Measurements from ENCODE around the gene KCNK5.

Gene KCNK5

DNA sequence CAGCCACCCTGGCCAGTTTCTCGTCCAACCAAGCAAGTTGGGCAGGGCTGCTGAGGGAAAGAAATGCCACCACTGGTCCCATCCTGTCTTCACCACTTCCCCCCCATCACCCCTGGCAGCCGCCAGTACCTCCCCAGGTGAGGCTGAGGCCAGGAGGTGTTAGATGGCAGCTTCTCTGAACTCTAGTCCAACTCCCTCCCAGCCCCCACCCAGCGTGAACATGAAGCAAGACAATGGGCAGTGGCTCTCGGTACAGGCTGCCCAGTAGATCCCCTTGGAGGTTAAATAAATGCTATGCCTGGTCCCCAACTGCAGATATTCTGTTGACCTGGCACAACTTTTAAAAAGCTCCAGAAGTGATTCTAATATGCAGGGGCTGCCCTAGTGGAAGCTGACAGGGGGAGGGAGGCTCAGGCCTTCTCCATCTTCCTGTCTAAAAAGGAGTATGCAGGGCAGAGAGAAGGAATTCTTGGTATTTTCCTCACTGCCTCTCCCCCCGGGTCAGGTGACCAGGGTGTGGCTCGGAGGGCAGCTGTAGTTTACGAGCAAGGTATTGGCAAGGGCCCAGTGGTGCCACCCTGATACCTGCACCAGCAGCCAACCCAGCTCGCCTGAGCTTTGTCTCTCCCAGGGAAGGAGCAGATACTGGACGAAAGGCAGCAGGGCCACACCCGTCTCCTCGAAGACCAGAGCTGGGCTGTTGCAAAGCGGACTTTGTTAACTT lies 25.7 kb downstream of the KCNK5 start:
- no peak overlapping the region for H3K4me3 ChIP-seq (ENCODE audit: low read depth, low read length)
- DNase-seq (ENCODE audit: low read depth, low spot score): no peak
- TF ChIP-seq CTCF (IDR thresholded peaks at IDR 0.05; ENCODE audit: insufficient read depth, low read length, missing control alignments): no peak
- ChIA-PET CTCF (no interaction called here), POLR2A (no interaction called here)

- no peak for DNase-seq (ENCODE audit: low read depth, low spot score)
- ChIA-PET CTCF (no interaction called here), POLR2A (no interaction called here)
- no peak overlapping the region for H3K4me3 ChIP-seq (ENCODE audit: low read depth, low read length)
- no peak for TF ChIP-seq CTCF (IDR thresholded peaks at IDR 0.05; ENCODE audit: insufficient read depth, low read length, missing control alignments)
These were observed 27.1 kb downstream of the KCNK5 start for GRCh38 chr6:39202166-39202565.

- POLR2A ChIA-PET: interaction anchor here (0.7 kb wide), 1 partner anchor 91 kb away, joined by 3 read pairs; no protein-coding TSS in a partner anchor
These were observed 28.7 kb downstream of the KCNK5 start for GRCh38 chr6:39200498-39201020.

DNA sequence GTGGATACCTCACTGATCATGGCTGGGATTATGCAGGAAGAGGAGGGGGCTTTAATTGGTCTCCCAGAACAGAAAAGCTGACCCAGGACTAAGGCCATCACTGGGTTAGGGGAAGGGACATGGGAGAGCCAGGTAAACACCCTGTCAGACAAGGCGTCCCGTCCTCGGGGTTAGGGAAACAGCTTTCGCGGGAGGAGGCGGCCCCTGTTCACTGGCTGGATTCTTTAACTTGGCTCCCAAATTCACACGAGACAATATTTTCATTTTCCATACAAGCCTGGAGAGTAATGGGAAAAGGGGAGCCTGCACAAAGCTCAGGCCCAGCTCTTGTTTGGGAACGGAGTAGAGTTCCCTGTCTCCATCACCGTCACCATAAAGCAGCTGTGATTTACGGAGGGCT lies 29.3 kb downstream of the KCNK5 start:
- ChIA-PET CTCF (no interaction called here), POLR2A (no interaction called here)
- no peak for DNase-seq (ENCODE audit: low read depth, low spot score)
- no peak for TF ChIP-seq CTCF (IDR thresholded peaks at IDR 0.05; ENCODE audit: insufficient read depth, low read length, missing control alignments)
- no peak overlapping the region for H3K4me3 ChIP-seq (ENCODE audit: low read depth, low read length)

More at GRCh38 chr6:39200498-39201020, 28.7 kb downstream of the KCNK5 start:
- CTCF ChIA-PET: no interaction called here
- H3K4me3 ChIP-seq (ENCODE audit: low read depth, low read length): no peak overlapping the region
- no peak for DNase-seq (ENCODE audit: low read depth, low spot score)
- TF ChIP-seq CTCF (IDR thresholded peaks at IDR 0.05; ENCODE audit: insufficient read depth, low read length, missing control alignments): no peak

DNA sequence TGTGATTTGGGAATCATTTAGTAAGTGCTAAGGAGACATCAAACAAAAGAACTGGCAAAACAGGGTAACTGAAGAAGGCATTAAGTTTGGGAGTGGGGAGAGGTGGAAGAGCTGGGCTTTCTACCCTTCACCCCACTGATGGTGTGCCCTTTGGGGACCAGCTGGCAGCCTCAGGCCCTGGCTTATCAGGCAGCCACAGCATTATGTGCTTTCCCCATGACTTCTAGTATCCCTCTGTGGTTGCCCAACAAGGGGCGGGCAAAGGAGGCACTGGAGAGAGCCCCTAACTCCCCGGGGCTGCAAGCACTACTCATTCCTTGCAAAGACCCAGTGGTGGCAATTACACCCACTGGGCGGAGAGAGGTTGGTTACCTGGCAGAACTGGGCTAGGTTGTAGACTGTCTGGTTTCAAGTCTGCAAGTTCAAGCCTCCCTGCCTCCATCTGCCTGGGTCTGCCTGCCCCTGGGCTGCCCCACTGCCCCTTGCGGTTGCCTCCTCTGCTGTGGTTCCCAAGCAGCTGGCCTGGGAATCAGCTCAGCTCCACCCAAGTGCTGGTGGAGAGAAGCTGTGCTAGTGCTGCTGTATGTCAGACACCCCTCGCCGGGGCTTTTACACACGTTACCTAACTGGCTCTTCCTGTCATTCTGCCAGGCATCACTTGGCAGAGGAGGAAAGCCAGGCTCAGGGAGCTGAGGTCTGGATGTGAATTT lies 29.9 kb downstream of the KCNK5 start:
- CTCF ChIA-PET: no interaction called here
- no peak for DNase-seq (ENCODE audit: low read depth, low spot score)
- no peak overlapping the region for H3K4me3 ChIP-seq (ENCODE audit: low read depth, low read length)
- POLR2A ChIA-PET: no interaction called here
- TF ChIP-seq CTCF (IDR thresholded peaks at IDR 0.05; ENCODE audit: insufficient read depth, low read length, missing control alignments): no peak

- ChIA-PET CTCF (no interaction called here), POLR2A (no interaction called here)
- TF ChIP-seq CTCF (IDR thresholded peaks at IDR 0.05; ENCODE audit: insufficient read depth, low read length, missing control alignments): no peak
These were observed 30.7 kb downstream of the KCNK5 start for GRCh38 chr6:39198528-39198927.

More at GRCh38 chr6:39198528-39198927, 30.7 kb downstream of the KCNK5 start:
- no peak overlapping the region for H3K4me3 ChIP-seq (ENCODE audit: low read depth, low read length)
- DNase-seq (ENCODE audit: low read depth, low spot score): no peak
